ENCODE measurements around the gene DLST.

- TF ChIP-seq, protein P1, sequence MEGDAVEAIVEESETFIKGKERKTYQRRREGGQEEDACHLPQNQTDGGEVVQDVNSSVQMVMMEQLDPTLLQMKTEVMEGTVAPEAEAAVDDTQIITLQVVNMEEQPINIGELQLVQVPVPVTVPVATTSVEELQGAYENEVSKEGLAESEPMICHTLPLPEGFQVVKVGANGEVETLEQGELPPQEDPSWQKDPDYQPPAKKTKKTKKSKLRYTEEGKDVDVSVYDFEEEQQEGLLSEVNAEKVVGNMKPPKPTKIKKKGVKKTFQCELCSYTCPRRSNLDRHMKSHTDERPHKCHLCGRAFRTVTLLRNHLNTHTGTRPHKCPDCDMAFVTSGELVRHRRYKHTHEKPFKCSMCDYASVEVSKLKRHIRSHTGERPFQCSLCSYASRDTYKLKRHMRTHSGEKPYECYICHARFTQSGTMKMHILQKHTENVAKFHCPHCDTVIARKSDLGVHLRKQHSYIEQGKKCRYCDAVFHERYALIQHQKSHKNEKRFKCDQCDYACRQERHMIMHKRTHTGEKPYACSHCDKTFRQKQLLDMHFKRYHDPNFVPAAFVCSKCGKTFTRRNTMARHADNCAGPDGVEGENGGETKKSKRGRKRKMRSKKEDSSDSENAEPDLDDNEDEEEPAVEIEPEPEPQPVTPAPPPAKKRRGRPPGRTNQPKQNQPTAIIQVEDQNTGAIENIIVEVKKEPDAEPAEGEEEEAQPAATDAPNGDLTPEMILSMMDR (IDR thresholded peaks at IDR 0.05; ENCODE audit: low read depth, low read length): no peak
- TF ChIP-seq POLR2A (IDR thresholded peaks at IDR 0.05; ENCODE audit: extremely low read depth, insufficient read length) (no peak), MYC (IDR thresholded peaks at IDR 0.05; ENCODE audit: low read depth, low read length) (no peak), MAX (IDR thresholded peaks at IDR 0.05; ENCODE audit: low read depth, low read length) (no peak)
These were observed 23.7 kb upstream of the DLST start for GRCh38 chr14:74858022-74858421.

Measured in NB4 (cell line).